Vagina (tissue), 2 donors: Measurements from ENCODE around the gene ALKBH8.

Experiments used
- POLR2A ChIP-seq, 2 donors: fragments of 450-650 bp; IDR thresholded peaks; one replicate each; pipeline ENCODE4 v1.6.1; 2017; ENCODE audit warnings: antibody characterized with exemption in 2 of 2, mild to moderate bottlenecking in 2 of 2, moderate library complexity in 2 of 2
- TF ChIP-seq, protein P1 (sequence below), 3 experiments: fragments of 450-650 bp in 2 of 3; fragments of 200-600 bp in 1 of 3; sonication (generic) in 1 of 3; IDR thresholded peaks; one replicate each; pipeline ENCODE4 v1.5.1; 2017 to 2019; ENCODE audit warnings: antibody characterized with exemption in 3 of 3, mild to moderate bottlenecking in 2 of 3, moderate library complexity in 2 of 3

- TF ChIP-seq, protein P1, sequence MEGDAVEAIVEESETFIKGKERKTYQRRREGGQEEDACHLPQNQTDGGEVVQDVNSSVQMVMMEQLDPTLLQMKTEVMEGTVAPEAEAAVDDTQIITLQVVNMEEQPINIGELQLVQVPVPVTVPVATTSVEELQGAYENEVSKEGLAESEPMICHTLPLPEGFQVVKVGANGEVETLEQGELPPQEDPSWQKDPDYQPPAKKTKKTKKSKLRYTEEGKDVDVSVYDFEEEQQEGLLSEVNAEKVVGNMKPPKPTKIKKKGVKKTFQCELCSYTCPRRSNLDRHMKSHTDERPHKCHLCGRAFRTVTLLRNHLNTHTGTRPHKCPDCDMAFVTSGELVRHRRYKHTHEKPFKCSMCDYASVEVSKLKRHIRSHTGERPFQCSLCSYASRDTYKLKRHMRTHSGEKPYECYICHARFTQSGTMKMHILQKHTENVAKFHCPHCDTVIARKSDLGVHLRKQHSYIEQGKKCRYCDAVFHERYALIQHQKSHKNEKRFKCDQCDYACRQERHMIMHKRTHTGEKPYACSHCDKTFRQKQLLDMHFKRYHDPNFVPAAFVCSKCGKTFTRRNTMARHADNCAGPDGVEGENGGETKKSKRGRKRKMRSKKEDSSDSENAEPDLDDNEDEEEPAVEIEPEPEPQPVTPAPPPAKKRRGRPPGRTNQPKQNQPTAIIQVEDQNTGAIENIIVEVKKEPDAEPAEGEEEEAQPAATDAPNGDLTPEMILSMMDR (IDR thresholded peaks at IDR 0.05): no peak
- TF ChIP-seq POLR2A (IDR thresholded peaks at IDR 0.05): no peak
These were observed 21.9 kb upstream of the ALKBH8 start for GRCh38 chr11:107587306-107587979.
